ENCODE data around the gene G6PC3. TPM values are rescaled to one million over a fixed set of nuclear protein-coding genes. Genes with fewer than 3 reads are reported as not detected.

The G6PC3 gene
- total and polyA plus RNA-seq, 9 donors, result 14.4 to 56.7 (median 37.1) TPM

DNA sequence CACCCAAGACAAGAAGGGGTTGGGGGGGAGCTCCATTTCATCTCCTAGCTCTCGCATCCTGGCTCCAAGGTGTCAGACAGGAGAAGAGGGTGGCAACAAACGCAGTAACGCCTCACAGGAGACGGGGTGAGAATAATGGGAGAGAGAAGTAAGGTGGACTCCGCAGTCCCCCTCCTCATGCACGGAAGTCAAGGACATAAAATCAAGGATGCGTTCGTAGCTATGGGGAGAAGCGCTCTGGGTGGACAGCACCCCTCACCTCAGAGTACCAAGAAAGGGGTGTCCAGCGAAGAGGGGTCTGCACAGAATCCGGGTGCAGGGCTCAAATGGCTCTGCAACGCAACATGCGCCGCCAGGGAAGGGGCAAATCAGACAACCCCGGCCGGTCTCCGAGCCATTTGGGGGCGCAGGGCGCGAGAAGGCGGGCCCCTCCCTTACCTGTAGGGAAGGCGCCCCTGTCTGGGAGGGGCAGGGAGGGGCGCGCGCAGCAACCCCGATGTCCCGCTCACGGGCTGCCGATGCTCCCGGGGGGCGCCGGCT, 52.4 kb downstream of the G6PC3 start:
- no peak for DNase-seq
- H3K27me3 ChIP-seq, result no peaks in the 10 kb centered on the region
- TF ChIP-seq POLR2A (IDR thresholded peaks at IDR 0.05), result no peak
- TF ChIP-seq, protein P1, sequence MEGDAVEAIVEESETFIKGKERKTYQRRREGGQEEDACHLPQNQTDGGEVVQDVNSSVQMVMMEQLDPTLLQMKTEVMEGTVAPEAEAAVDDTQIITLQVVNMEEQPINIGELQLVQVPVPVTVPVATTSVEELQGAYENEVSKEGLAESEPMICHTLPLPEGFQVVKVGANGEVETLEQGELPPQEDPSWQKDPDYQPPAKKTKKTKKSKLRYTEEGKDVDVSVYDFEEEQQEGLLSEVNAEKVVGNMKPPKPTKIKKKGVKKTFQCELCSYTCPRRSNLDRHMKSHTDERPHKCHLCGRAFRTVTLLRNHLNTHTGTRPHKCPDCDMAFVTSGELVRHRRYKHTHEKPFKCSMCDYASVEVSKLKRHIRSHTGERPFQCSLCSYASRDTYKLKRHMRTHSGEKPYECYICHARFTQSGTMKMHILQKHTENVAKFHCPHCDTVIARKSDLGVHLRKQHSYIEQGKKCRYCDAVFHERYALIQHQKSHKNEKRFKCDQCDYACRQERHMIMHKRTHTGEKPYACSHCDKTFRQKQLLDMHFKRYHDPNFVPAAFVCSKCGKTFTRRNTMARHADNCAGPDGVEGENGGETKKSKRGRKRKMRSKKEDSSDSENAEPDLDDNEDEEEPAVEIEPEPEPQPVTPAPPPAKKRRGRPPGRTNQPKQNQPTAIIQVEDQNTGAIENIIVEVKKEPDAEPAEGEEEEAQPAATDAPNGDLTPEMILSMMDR (IDR thresholded peaks at IDR 0.05), result peak in 1 of 3 donors; percentile 11
- peaks cover 16% of the 10 kb centered on the region for H3K4me1 ChIP-seq (ENCODE audit: insufficient read depth)
- H3K4me3 ChIP-seq, result peak overlapping the region; percentile 82
- H3K9me3 ChIP-seq, result no peaks in the 10 kb centered on the region
- WGBS, 3 donors, result 0 to 1% (median 1%) methylated on average over 22 to 32 of the region's 32 CpGs
- intact Hi-C loops (cut with DNase I), result loop anchor here in 1 of 4 donors (5.0 kb wide), 1 partner anchor 56 kb away; the partner anchor contains the start of gene LSM12
- peak overlapping the region; percentile 93 to 100 for H3K27ac ChIP-seq
- H3K36me3 ChIP-seq, result no peaks in the 10 kb centered on the region

DNA sequence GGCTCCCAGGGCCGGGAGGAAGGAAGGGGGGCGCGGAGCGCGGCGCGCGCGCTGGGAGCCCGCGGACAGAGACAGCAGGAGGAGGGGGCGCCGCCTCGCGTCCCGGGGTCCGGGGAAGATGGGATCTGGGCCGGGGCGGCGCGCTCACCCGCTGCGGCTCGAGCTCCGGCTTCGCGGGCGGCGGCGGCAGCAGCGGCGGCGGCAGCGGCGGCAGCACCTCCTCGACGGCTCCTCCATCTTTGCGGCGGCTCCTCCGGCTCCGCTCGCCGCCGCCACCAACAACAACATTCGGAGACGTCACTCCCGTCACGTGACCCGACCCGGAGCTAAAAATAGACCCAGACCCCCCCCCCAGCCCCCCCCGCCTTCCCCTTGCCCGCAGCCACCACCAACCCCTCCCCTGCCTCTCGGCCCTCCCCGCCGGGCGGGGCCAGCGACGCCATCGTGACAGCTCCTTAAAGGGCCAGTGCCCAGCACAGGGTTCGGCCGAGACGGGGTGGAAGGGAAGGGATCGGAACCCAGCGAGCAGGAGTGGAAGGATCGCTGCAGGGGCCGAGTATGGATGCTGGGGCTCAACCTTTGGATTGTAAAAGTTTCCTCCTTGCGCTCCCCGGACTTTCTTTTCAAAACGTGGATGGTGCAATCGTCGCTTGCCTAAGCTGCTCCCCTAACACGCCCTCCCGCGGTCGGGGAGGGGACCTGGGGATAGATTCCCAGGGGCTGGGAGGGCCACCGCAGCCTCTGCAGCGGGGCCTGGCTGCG, 53.0 kb downstream of the G6PC3 start, which contains the start of gene HDAC5:
TSS of gene HDAC5 (minus strand) at position 286 of the 762 bp plus-strand sequence. CDS start 6,126 bp downstream, outside the sequence.
- 1% methylated on average over 25 to 78 of the region's 78 CpGs for WGBS, 3 donors
- H3K27me3 ChIP-seq, result no peaks in the 10 kb centered on the region
- H3K27ac ChIP-seq, result peak within 1 kb of the TSS; percentile 93 to 100
- intact Hi-C loops (cut with DNase I), result loop anchor here in 1 of 4 donors (5.0 kb wide), 1 partner anchor 56 kb away; the partner anchor contains the start of gene LSM12
- peak within 1 kb of the TSS; percentile 82 for H3K4me3 ChIP-seq
- DNase-seq, result peak; percentile 95 to 97 (median 96)
- H3K36me3 ChIP-seq, result no peaks in the 10 kb centered on the region
- H3K4me1 ChIP-seq (ENCODE audit: insufficient read depth), result peaks cover 16% of the 10 kb centered on the region
- no peaks in the 10 kb centered on the region for H3K9me3 ChIP-seq
- TF ChIP-seq POLR2A (IDR thresholded peaks at IDR 0.05) (peak; percentile 85), EP300 (IDR thresholded peaks at IDR 0.05) (peak; percentile 7)
- TF ChIP-seq, protein P1 (IDR thresholded peaks at IDR 0.05), result peak; percentile 18 to 77 (median 69)

DNA sequence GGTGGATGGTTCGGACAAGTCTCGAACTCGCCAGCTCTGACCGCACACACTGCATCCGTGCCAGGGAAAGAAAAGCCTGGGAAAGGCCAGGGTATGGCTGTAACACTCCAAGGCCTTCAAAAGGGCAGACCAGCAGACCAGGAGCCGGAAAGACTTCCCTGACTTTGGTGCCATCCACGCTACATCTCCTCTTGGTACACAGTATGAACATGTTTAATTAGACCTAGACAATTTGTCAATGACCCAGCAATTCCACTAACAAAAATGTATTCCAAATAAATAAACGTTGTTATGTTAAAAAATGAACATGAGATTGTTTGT, 53.5 kb downstream of the G6PC3 start:
- Histone ChIP-seq H3K36me3 (no peaks in the 10 kb centered on the region), H3K9me3 (no peaks in the 10 kb centered on the region), H3K27ac (peak overlapping the region; percentile 93 to 100), H3K4me3 (peak overlapping the region; percentile 82), H3K4me1 (ENCODE audit: insufficient read depth) (peaks cover 15% of the 10 kb centered on the region), H3K27me3 (no peaks in the 10 kb centered on the region)
- TF ChIP-seq POLR2A (IDR thresholded peaks at IDR 0.05) (no peak), EP300 (IDR thresholded peaks at IDR 0.05) (no peak)
- TF ChIP-seq, protein P1 (IDR thresholded peaks at IDR 0.05), result no peak
- no peak for DNase-seq
- intact Hi-C loops (cut with DNase I), result loop anchor here in 1 of 4 donors (5.0 kb wide), 1 partner anchor 57 kb away; the partner anchor contains the start of gene LSM12
- 2 to 4% (median 3%) methylated on average over 8 of the region's 8 CpGs for WGBS, 3 donors

Small RNAs within 50 kb of the gene (small RNA-seq; reads per million reads assigned to genes)
- gene RF00012, result not detected

Other genes with a start within 250 kb of the G6PC3 start
- gene MPP3, start 237.6 kb upstream of the G6PC3 start, total RNA-seq, result 10 to 100 TPM in 1 of 7 donors, 1 to 10 TPM in 6; 2.7 to 17.2 (median 4.4) TPM
- 1 to 10 TPM; 2.7 to 2.9 TPM for gene MPP3, start 237.6 kb upstream of the G6PC3 start, polyA plus RNA-seq
- 1 to 10 TPM in 5 of 7 donors, under 1 TPM in 2; 0.13 to 6.8 (median 1.2) TPM for gene CD300LG, start 223.6 kb upstream of the G6PC3 start, total RNA-seq
- 1 to 10 TPM; 3.4 to 5.6 TPM for gene CD300LG, start 223.6 kb upstream of the G6PC3 start, polyA plus RNA-seq
- 1 to 10 TPM; 3.3 to 6.5 (median 5.6) TPM for gene MPP2, start 163.2 kb upstream of the G6PC3 start, total RNA-seq
- 1 to 10 TPM; 2.6 to 2.9 TPM for gene MPP2, start 163.2 kb upstream of the G6PC3 start, polyA plus RNA-seq
- not detected for gene PPY, start 128.3 kb upstream of the G6PC3 start, total RNA-seq
- not detected for gene PPY, start 128.3 kb upstream of the G6PC3 start, polyA plus RNA-seq
- 1 to 10 TPM in 1 of 7 donors, under 1 TPM in 1, not detected in 5; 0.69 to 1.1 TPM for gene PYY, start 116.8 kb upstream of the G6PC3 start, total RNA-seq
- gene PYY, start 116.8 kb upstream of the G6PC3 start, polyA plus RNA-seq, result under 1 TPM in 1 of 2 donors, not detected in 1; 0.18 TPM
- 1 to 10 TPM in 5 of 7 donors, under 1 TPM in 2; 0.33 to 1.6 (median 1.3) TPM for gene NAGS, start 66.1 kb upstream of the G6PC3 start, total RNA-seq
- 1 to 10 TPM in 1 of 2 donors, under 1 TPM in 1; 0.42 to 1.7 TPM for gene NAGS, start 66.1 kb upstream of the G6PC3 start, polyA plus RNA-seq
- gene TMEM101, start 55.8 kb upstream of the G6PC3 start, total RNA-seq, result 10 to 100 TPM; 19.9 to 35.3 (median 23.5) TPM
- gene TMEM101, start 55.8 kb upstream of the G6PC3 start, polyA plus RNA-seq, result 10 to 100 TPM; 20.5 to 32.3 TPM
- 10 to 100 TPM; 21.3 to 54.6 (median 37.1) TPM for gene LSM12, start 4.1 kb upstream of the G6PC3 start, total RNA-seq
- 10 to 100 TPM; 17.1 to 29.2 TPM for gene LSM12, start 4.1 kb upstream of the G6PC3 start, polyA plus RNA-seq
- gene HDAC5, start 52.9 kb downstream of the G6PC3 start, total RNA-seq, result 10 to 100 TPM; 35.1 to 97.6 (median 67.2) TPM
- 10 to 100 TPM; 11.4 to 75.8 TPM for gene HDAC5, start 52.9 kb downstream of the G6PC3 start, polyA plus RNA-seq
- 1 to 10 TPM in 3 of 7 donors, under 1 TPM in 4; 0.86 to 6.3 (median 0.97) TPM for gene HROB, start 71.2 kb downstream of the G6PC3 start, total RNA-seq
- 1 to 10 TPM; 1.0 TPM for gene HROB, start 71.2 kb downstream of the G6PC3 start, polyA plus RNA-seq
- gene ASB16, start 100.0 kb downstream of the G6PC3 start, total RNA-seq, result 1 to 10 TPM in 3 of 7 donors, under 1 TPM in 3, not detected in 1; 0.24 to 1.8 (median 0.98) TPM
- gene ASB16, start 100.0 kb downstream of the G6PC3 start, polyA plus RNA-seq, result 1 to 10 TPM in 1 of 2 donors, under 1 TPM in 1; 0.10 to 1.3 TPM
- gene TMUB2, start 116.2 kb downstream of the G6PC3 start, total RNA-seq, result 10 to 100 TPM; 18.7 to 37.0 (median 28.6) TPM
- 10 to 100 TPM; 22.5 to 36.8 TPM for gene TMUB2, start 116.2 kb downstream of the G6PC3 start, polyA plus RNA-seq
- 10 to 100 TPM; 25.3 to 97.4 (median 72.6) TPM for gene ATXN7L3, start 129.1 kb downstream of the G6PC3 start, total RNA-seq
- 10 to 100 TPM; 33.6 to 45.1 TPM for gene ATXN7L3, start 129.1 kb downstream of the G6PC3 start, polyA plus RNA-seq
- gene UBTF, start 148.9 kb downstream of the G6PC3 start, total RNA-seq, result 100 to 1,000 TPM in 1 of 7 donors, 10 to 100 TPM in 6; 29.6 to 128 (median 81.5) TPM
- gene UBTF, start 148.9 kb downstream of the G6PC3 start, polyA plus RNA-seq, result 10 to 100 TPM; 44.1 to 85.1 TPM
- 1 to 10 TPM in 1 of 7 donors, under 1 TPM in 3, not detected in 3; 0.08 to 3.2 (median 0.35) TPM for gene SLC4A1, start 197.4 kb downstream of the G6PC3 start, total RNA-seq
- gene SLC4A1, start 197.4 kb downstream of the G6PC3 start, polyA plus RNA-seq, result not detected
- gene RUNDC3A, start 237.9 kb downstream of the G6PC3 start, total RNA-seq, result 1 to 10 TPM in 3 of 7 donors, under 1 TPM in 4; 0.24 to 5.4 (median 0.69) TPM
- 1 to 10 TPM; 1.9 to 2.1 TPM for gene RUNDC3A, start 237.9 kb downstream of the G6PC3 start, polyA plus RNA-seq

All from ovary (tissue), 9 donors.